Measurements from ENCODE around the gene NEK1.

Gene NEK1

GRCh38 chr4:169367826-169368225 lies 244.6 kb downstream of the NEK1 start:
- no peaks in the 10 kb centered on the region for H3K27me3 ChIP-seq (ENCODE audit: control insufficient read depth in 1 of 2, insufficient read depth in 2 of 2, low read length in 2 of 2)
- H3K36me3 ChIP-seq (ENCODE audit: control insufficient read depth in 2 of 2, insufficient read depth in 2 of 2, low read length in 2 of 2) = no peaks in the 10 kb centered on the region
- H3K27ac ChIP-seq (ENCODE audit: low read length) = no peak overlapping the region
- no peak overlapping the region for H3K9ac ChIP-seq (ENCODE audit: low read length in 2 of 2)
- peaks cover 3% of the 10 kb centered on the region in 2 donors for H3K9me3 ChIP-seq (ENCODE audit: control insufficient read depth in 2 of 2, low read length in 2 of 2)
- H3K4me1 ChIP-seq (ENCODE audit: control insufficient read depth, insufficient read depth, low read length) = no peaks in the 10 kb centered on the region
- H3K4me3 ChIP-seq (ENCODE audit: low read length in 2 of 2) = no peak overlapping the region

GRCh38 chr4:169366821-169367220 lies 245.6 kb downstream of the NEK1 start:
- no peak overlapping the region for H3K4me3 ChIP-seq (ENCODE audit: low read length in 2 of 2)
- H3K27me3 ChIP-seq (ENCODE audit: control insufficient read depth in 1 of 2, insufficient read depth in 2 of 2, low read length in 2 of 2) = no peaks in the 10 kb centered on the region
- H3K27ac ChIP-seq (ENCODE audit: low read length) = no peak overlapping the region
- no peak overlapping the region for H3K9ac ChIP-seq (ENCODE audit: low read length in 2 of 2)
- no peaks in the 10 kb centered on the region for H3K4me1 ChIP-seq (ENCODE audit: control insufficient read depth, insufficient read depth, low read length)
- peaks cover 3% of the 10 kb centered on the region in 2 donors for H3K9me3 ChIP-seq (ENCODE audit: control insufficient read depth in 2 of 2, low read length in 2 of 2)
- H3K36me3 ChIP-seq (ENCODE audit: control insufficient read depth in 2 of 2, insufficient read depth in 2 of 2, low read length in 2 of 2) = no peaks in the 10 kb centered on the region

DNA sequence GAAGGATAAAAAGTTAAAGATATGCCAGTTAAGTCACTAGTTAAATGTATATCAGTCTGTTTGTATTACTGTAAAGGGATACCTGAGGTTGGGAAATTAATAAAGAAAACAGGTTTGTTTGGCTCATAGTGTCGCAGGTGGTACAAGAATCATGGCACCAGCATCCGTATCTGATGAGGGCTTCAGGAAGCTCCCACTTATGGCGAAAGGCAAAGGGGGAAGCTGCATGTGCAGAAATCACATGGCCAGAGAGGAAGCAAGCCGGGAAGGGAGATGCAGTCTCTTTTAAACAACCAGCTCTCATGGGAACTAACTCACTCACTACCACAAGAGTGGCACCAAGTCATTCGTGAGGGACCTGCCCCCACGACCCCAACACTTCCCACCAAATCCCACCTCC lies 249.8 kb downstream of the NEK1 start:
- no peaks in the 10 kb centered on the region for H3K27me3 ChIP-seq (ENCODE audit: control insufficient read depth in 1 of 2, insufficient read depth in 2 of 2, low read length in 2 of 2)
- no peak overlapping the region for H3K9ac ChIP-seq (ENCODE audit: low read length in 2 of 2)
- H3K9me3 ChIP-seq (ENCODE audit: control insufficient read depth in 2 of 2, low read length in 2 of 2) = peaks cover 3% of the 10 kb centered on the region in 2 donors
- no peak overlapping the region for H3K27ac ChIP-seq (ENCODE audit: low read length)
- no peak overlapping the region for H3K4me3 ChIP-seq (ENCODE audit: low read length in 2 of 2)
- H3K4me1 ChIP-seq (ENCODE audit: control insufficient read depth, insufficient read depth, low read length) = no peaks in the 10 kb centered on the region
- no peaks in the 10 kb centered on the region for H3K36me3 ChIP-seq (ENCODE audit: control insufficient read depth in 2 of 2, insufficient read depth in 2 of 2, low read length in 2 of 2)

GRCh38 chr4:169361756-169362155 lies 250.6 kb downstream of the NEK1 start:
- H3K4me1 ChIP-seq (ENCODE audit: control insufficient read depth, insufficient read depth, low read length) = no peaks in the 10 kb centered on the region
- no peak overlapping the region for H3K4me3 ChIP-seq (ENCODE audit: low read length in 2 of 2)
- H3K9me3 ChIP-seq (ENCODE audit: control insufficient read depth in 2 of 2, low read length in 2 of 2) = peaks cover 0 to 3% of the 10 kb centered on the region in 2 donors
- no peak overlapping the region for H3K9ac ChIP-seq (ENCODE audit: low read length in 2 of 2)
- no peaks in the 10 kb centered on the region for H3K27me3 ChIP-seq (ENCODE audit: control insufficient read depth in 1 of 2, insufficient read depth in 2 of 2, low read length in 2 of 2)
- H3K27ac ChIP-seq (ENCODE audit: low read length) = no peak overlapping the region
- H3K36me3 ChIP-seq (ENCODE audit: control insufficient read depth in 2 of 2, insufficient read depth in 2 of 2, low read length in 2 of 2) = no peaks in the 10 kb centered on the region

DNA sequence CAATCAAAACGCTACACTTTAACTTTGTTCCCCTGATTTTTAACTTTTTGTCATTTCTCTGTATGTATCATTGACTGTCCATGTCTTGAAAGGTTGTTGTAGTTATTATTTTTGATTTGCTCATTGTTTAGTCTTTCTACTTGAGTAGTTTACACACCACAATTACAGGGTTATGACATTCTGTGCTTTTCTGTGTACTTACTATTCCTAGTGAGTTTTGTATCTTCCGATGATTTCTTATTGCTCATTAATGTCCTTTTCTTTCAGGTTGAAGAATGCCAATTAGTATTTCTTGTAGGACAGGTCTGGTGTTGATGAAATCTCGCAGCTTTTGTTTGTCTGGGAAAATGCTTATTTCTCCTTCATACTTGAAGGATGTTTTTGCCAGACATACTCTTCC lies 252.4 kb downstream of the NEK1 start:
- no peaks in the 10 kb centered on the region for H3K9me3 ChIP-seq (ENCODE audit: control insufficient read depth in 2 of 2, low read length in 2 of 2)
- H3K4me1 ChIP-seq (ENCODE audit: control insufficient read depth, insufficient read depth, low read length) = no peaks in the 10 kb centered on the region
- H3K36me3 ChIP-seq (ENCODE audit: control insufficient read depth in 2 of 2, insufficient read depth in 2 of 2, low read length in 2 of 2) = no peaks in the 10 kb centered on the region
- H3K27ac ChIP-seq (ENCODE audit: low read length) = no peak overlapping the region
- no peak overlapping the region for H3K9ac ChIP-seq (ENCODE audit: low read length in 2 of 2)
- H3K27me3 ChIP-seq (ENCODE audit: control insufficient read depth in 1 of 2, insufficient read depth in 2 of 2, low read length in 2 of 2) = no peaks in the 10 kb centered on the region
- no peak overlapping the region for H3K4me3 ChIP-seq (ENCODE audit: low read length in 2 of 2)

DNA sequence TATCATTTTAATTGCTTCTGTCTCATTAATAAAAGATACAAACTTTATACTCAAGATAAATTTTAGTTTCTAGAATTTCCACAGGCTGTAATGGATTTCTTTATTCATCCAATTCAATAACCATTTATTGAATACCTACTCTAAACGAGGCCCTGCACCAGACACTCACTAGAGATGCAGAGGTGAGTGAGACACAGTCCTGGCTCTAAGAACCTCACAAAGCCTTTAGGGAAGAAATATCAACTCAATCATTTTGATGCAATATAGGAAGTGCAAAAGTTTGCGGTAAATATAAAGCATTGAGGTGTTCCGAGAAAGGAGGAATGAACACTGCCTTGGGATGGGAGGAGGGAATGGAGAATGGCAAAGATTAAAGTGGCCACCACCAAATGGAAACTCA lies 260.0 kb downstream of the NEK1 start:
- no peaks in the 10 kb centered on the region for H3K4me1 ChIP-seq (ENCODE audit: control insufficient read depth, insufficient read depth, low read length)
- H3K4me3 ChIP-seq (ENCODE audit: low read length in 2 of 2) = no peak overlapping the region
- no peak overlapping the region for H3K27ac ChIP-seq (ENCODE audit: low read length)
- no peaks in the 10 kb centered on the region for H3K36me3 ChIP-seq (ENCODE audit: control insufficient read depth in 2 of 2, insufficient read depth in 2 of 2, low read length in 2 of 2)
- H3K9me3 ChIP-seq (ENCODE audit: control insufficient read depth in 2 of 2, low read length in 2 of 2) = no peaks in the 10 kb centered on the region
- H3K27me3 ChIP-seq (ENCODE audit: control insufficient read depth in 1 of 2, insufficient read depth in 2 of 2, low read length in 2 of 2) = no peaks in the 10 kb centered on the region
- no peak overlapping the region for H3K9ac ChIP-seq (ENCODE audit: low read length in 2 of 2)

DNA sequence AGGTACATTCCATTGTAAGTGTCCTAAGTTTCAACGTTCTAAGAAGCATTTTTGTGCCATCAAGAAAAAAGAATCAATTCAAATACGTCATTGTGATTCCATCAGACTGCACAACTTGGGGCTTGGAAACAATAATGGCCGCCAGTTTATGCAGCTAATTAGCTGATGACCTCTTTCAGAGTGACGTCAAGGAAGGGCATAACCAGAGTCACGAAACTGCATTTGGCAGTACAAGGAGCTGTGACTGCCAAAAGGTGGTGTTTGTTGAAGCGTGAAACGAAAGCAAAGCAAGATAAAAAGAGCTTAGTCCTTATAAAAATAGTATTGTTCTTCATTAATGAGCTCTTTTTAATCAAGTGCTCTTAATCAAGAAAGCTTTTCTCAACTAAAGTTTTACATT lies 260.5 kb downstream of the NEK1 start:
- Histone ChIP-seq H3K4me1 (ENCODE audit: control insufficient read depth, insufficient read depth, low read length) (no peaks in the 10 kb centered on the region), H3K9me3 (ENCODE audit: control insufficient read depth in 2 of 2, low read length in 2 of 2) (no peaks in the 10 kb centered on the region), H3K36me3 (ENCODE audit: control insufficient read depth in 2 of 2, insufficient read depth in 2 of 2, low read length in 2 of 2) (no peaks in the 10 kb centered on the region), H3K27me3 (ENCODE audit: control insufficient read depth in 1 of 2, insufficient read depth in 2 of 2, low read length in 2 of 2) (no peaks in the 10 kb centered on the region), H3K27ac (ENCODE audit: low read length) (no peak overlapping the region), H3K9ac (ENCODE audit: low read length in 2 of 2) (no peak overlapping the region), H3K4me3 (ENCODE audit: low read length in 2 of 2) (no peak overlapping the region)

DNA sequence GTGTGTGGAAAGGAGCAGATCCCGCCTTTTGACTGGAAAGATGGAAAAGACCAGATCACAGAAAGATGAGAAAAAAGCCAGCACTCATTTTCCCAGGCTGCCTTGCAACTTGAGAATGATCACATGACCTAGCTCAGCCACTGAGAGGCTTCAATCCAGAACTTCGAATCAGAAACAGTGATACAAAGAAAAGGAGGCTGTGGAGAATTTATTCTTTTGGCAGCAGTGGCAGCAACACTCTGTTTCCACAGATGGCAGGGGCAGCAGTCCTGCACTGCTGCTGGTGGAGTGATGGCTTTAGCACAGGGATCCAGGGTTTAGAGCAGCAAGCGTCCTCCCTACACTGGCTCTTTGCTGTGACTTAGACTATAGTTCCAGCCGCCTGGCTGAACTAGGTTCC lies 263.8 kb downstream of the NEK1 start:
- no peak overlapping the region for H3K9ac ChIP-seq (ENCODE audit: low read length in 2 of 2)

DNA sequence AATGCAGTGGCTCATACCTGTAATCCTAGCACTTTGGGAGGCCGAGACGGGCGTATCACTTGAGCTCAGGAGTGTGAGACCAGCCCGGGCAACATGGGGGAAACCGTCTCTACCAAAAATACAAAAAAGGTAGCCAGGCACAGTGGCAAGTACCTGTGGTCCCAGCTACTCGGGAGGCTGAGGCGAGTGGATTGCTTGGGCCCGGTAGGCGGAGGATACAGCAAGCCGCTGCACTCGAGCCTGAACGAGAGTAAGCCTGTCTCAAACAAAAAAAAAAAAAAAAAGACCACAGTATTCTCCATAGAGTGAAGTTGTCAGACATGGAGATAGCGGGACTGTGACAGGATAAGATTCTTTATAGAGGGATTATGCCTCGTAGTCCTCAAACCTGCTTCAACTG lies 265.5 kb downstream of the NEK1 start:
- H3K4me3 ChIP-seq (ENCODE audit: low read length in 2 of 2) = no peak overlapping the region
- H3K9ac ChIP-seq (ENCODE audit: low read length in 2 of 2) = no peak overlapping the region
- no peaks in the 10 kb centered on the region for H3K9me3 ChIP-seq (ENCODE audit: control insufficient read depth in 2 of 2, low read length in 2 of 2)
- H3K27ac ChIP-seq (ENCODE audit: low read length) = no peak overlapping the region
- no peaks in the 10 kb centered on the region for H3K4me1 ChIP-seq (ENCODE audit: control insufficient read depth, insufficient read depth, low read length)
- no peaks in the 10 kb centered on the region for H3K36me3 ChIP-seq (ENCODE audit: control insufficient read depth in 2 of 2, insufficient read depth in 2 of 2, low read length in 2 of 2)
- no peaks in the 10 kb centered on the region for H3K27me3 ChIP-seq (ENCODE audit: control insufficient read depth in 1 of 2, insufficient read depth in 2 of 2, low read length in 2 of 2)

More for the DNA sequence above, 263.8 kb downstream of the NEK1 start:
- Histone ChIP-seq H3K9me3 (ENCODE audit: control insufficient read depth in 2 of 2, low read length in 2 of 2) (no peaks in the 10 kb centered on the region), H3K4me1 (ENCODE audit: control insufficient read depth, insufficient read depth, low read length) (no peaks in the 10 kb centered on the region), H3K27me3 (ENCODE audit: control insufficient read depth in 1 of 2, insufficient read depth in 2 of 2, low read length in 2 of 2) (no peaks in the 10 kb centered on the region), H3K27ac (ENCODE audit: low read length) (no peak overlapping the region), H3K36me3 (ENCODE audit: control insufficient read depth in 2 of 2, insufficient read depth in 2 of 2, low read length in 2 of 2) (no peaks in the 10 kb centered on the region), H3K4me3 (ENCODE audit: low read length in 2 of 2) (no peak overlapping the region)

DNA sequence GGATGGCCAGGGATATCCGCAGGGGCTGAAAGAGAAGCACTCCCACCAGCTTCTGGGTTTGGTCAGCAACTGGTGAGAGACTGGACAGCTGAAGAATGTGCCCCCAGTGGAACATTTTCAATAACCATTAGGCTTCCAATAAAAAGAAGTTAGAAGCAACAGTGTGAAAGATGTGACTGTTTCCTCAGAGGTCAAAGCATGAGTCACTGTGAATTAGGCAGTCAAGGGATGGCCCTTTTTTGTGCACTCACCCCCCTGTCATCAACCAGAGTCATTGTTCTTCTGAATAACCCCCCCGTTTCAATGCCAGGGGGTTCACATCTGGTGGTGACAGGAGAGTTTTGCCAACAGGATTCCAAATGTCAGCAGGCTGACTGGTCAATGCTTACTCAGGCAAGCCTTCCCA lies 267.1 kb downstream of the NEK1 start:
- Histone ChIP-seq H3K9ac (ENCODE audit: low read length in 2 of 2) (no peak overlapping the region), H3K9me3 (ENCODE audit: control insufficient read depth in 2 of 2, low read length in 2 of 2) (no peaks in the 10 kb centered on the region), H3K27ac (ENCODE audit: low read length) (no peak overlapping the region), H3K27me3 (ENCODE audit: control insufficient read depth in 1 of 2, insufficient read depth in 2 of 2, low read length in 2 of 2) (no peaks in the 10 kb centered on the region), H3K36me3 (ENCODE audit: control insufficient read depth in 2 of 2, insufficient read depth in 2 of 2, low read length in 2 of 2) (no peaks in the 10 kb centered on the region), H3K4me3 (ENCODE audit: low read length in 2 of 2) (no peak overlapping the region), H3K4me1 (ENCODE audit: control insufficient read depth, insufficient read depth, low read length) (no peaks in the 10 kb centered on the region)

Measured in stomach smooth muscle (tissue), 2 donors.